CD14-positive monocyte (primary cell): Measurements from ENCODE around the gene CXXC5. TPM values are rescaled to one million over a fixed set of nuclear protein-coding genes. Genes with fewer than 3 reads are reported as not detected.

ENCODE experiments used
- DNase-seq, 3 donors: peaks; one replicate each; pipeline ENCODE4 v3.0.0-alpha.2; 2011 to 2022
- H2AFZ ChIP-seq: 2 replicates; pipeline ENCODE4 v1.6.0; 2012; ENCODE audit warnings: mild to moderate bottlenecking, low read depth, low read length, inconsistent platforms; ENCODE audit not compliant: insufficient read depth, poor library complexity, severe bottlenecking
- H3K27ac ChIP-seq, 2 donors: 1 replicate in 1 of 2; 2 replicates in 1 of 2; pipeline ENCODE4 v1.5.1; 2012 to 2013; ENCODE audit warnings: low read length in 2 of 2, control low read depth in 1 of 2, inconsistent platforms in 1 of 2, low read depth in 1 of 2, mild to moderate bottlenecking in 1 of 2
- H3K27me3 ChIP-seq, 2 donors: one replicate each; pipeline versions ENCODE4 v1.6.0 to v1.6.1; 2011 to 2013; ENCODE audit warnings: low read length in 2 of 2; ENCODE audit not compliant: control insufficient read depth in 2 of 2, insufficient read depth in 2 of 2
- H3K36me3 ChIP-seq, 2 donors: replicated peaks in 1 of 2; 1 replicate in 1 of 2; 2 replicates in 1 of 2; pipeline versions ENCODE4 v1.5.1 to v1.6.1; 2012 to 2013; ENCODE audit warnings: low read length in 2 of 2, control low read depth in 1 of 2, inconsistent platforms in 1 of 2, mild to moderate bottlenecking in 1 of 2; ENCODE audit not compliant: insufficient read depth in 2 of 2, control insufficient read depth in 1 of 2
- H3K4me1 ChIP-seq, 2 donors: 1 replicate in 1 of 2; 2 replicates in 1 of 2; pipeline versions ENCODE4 v1.5.1 to v1.6.1; 2012 to 2013; ENCODE audit warnings: low read length in 2 of 2, control low read depth in 1 of 2, inconsistent platforms in 1 of 2, mild to moderate bottlenecking in 1 of 2, moderate library complexity in 1 of 2; ENCODE audit not compliant: insufficient read depth in 2 of 2, control insufficient read depth in 1 of 2
- H3K4me2 ChIP-seq: replicated peaks from 2 replicates; pipeline ENCODE3; 2012; ENCODE audit warnings: low read length, moderate library complexity, mild to moderate bottlenecking; ENCODE audit not compliant: poor library complexity, severe bottlenecking; ENCODE audit errors: extremely low read depth
- H3K4me3 ChIP-seq, 3 experiments: fragments of 200-600 bp in 1 of 3; sonication (generic) in 1 of 3; replicated peaks in 1 of 3; 1 replicate in 2 of 3; 2 replicates in 1 of 3; pipeline ENCODE4 v1.5.1; 2011 to 2013; ENCODE audit warnings: low read length in 3 of 3, mild to moderate bottlenecking in 3 of 3, control low read depth in 2 of 3, low read depth in 2 of 3, inconsistent platforms in 1 of 3, moderate library complexity in 1 of 3
- H3K79me2 ChIP-seq: 2 replicates; pipeline ENCODE4 v1.6.0; 2012; ENCODE audit warnings: mild to moderate bottlenecking, control low read depth, inconsistent platforms, low read length, moderate library complexity; ENCODE audit not compliant: insufficient read depth
- H3K9ac ChIP-seq: 2 replicates; pipeline ENCODE4 v1.6.0; 2017; ENCODE audit warnings: low read length, mild to moderate bottlenecking; ENCODE audit not compliant: insufficient read depth, poor library complexity, severe bottlenecking
- H3K9me3 ChIP-seq, 2 donors: replicated peaks in 1 of 2; 1 replicate in 1 of 2; 2 replicates in 1 of 2; pipeline versions ENCODE4 v1.5.1 to v1.6.1; 2012 to 2013; ENCODE audit warnings: low read length in 2 of 2, control low read depth in 1 of 2; ENCODE audit not compliant: control insufficient read depth in 1 of 2, insufficient read depth in 1 of 2
- H4K20me1 ChIP-seq: 2 replicates; pipeline ENCODE4 v1.6.0; 2012; ENCODE audit warnings: mild to moderate bottlenecking, low read length, control low read depth, moderate library complexity; ENCODE audit not compliant: insufficient read depth
- H3K27ac Mint-ChIP-seq, 7 donors: one replicate each; pipeline ENCODE4 v1.8.0; 2020; ENCODE audit warnings: mild to moderate bottlenecking in 7 of 7, mixed read lengths in 7 of 7, moderate library complexity in 6 of 7, inconsistent platforms in 2 of 7
- H3K27me3 Mint-ChIP-seq, 3 donors: one replicate each; pipeline ENCODE4 v1.8.0; 2021 to 2022; ENCODE audit warnings: low read depth in 3 of 3, mild to moderate bottlenecking in 3 of 3, mixed read lengths in 3 of 3, moderate library complexity in 3 of 3, inconsistent platforms in 1 of 3
- H3K36me3 Mint-ChIP-seq, 2 donors: one replicate each; pipeline ENCODE4 v1.8.0; 2020; ENCODE audit warnings: mixed read lengths in 2 of 2, inconsistent platforms in 1 of 2, mild to moderate bottlenecking in 1 of 2
- H3K4me1 Mint-ChIP-seq: one replicate; pipeline ENCODE4 v1.8.0; 2020; ENCODE audit warnings: mild to moderate bottlenecking, mixed read lengths
- H3K4me3 Mint-ChIP-seq, 2 donors: one replicate each; pipeline ENCODE4 v1.8.0; 2020; ENCODE audit warnings: mild to moderate bottlenecking in 2 of 2, mixed read lengths in 2 of 2, moderate library complexity in 1 of 2
- H3K9me3 Mint-ChIP-seq, 7 donors: one replicate each; pipeline ENCODE4 v1.8.0; 2020 to 2022; ENCODE audit warnings: mixed read lengths in 7 of 7, mild to moderate bottlenecking in 6 of 7, moderate library complexity in 6 of 7, inconsistent platforms in 2 of 7
- CTCF ChIP-seq: fragments of 200-600 bp; IDR thresholded peaks from one replicate; pipeline ENCODE4 v1.8.0; 2022; ENCODE audit warnings: antibody characterized with exemption, mild to moderate bottlenecking
- WGBS: methylation state at CpG from one replicate; pipeline ENCODE4 v1.1.5; 2013; ENCODE audit warnings: missing lambda C conversion rate; ENCODE audit not compliant: insufficient coverage; 5-methylcytosine and 5-hydroxymethylcytosine counted together
- intact Hi-C, 2 donors: fragments of 100-400 bp; cut with micrococcal nuclease; formaldehyde crosslinking; loops; one replicate each; pipeline versions ENCODE4 v1.15.0 to v1.15.1; 2023
- polyA plus RNA-seq, 3 donors: library from polyadenylated mRNA; depleted of rRNA in 1 of 3; unstranded in 2 of 3; stranded (reverse) in 1 of 3; fragments of 300-500 nt in 2 of 3; fragments of >200 nt in 1 of 3; fragmentation: Illumina TruSeq in 2 of 3; gene quantifications; 1 replicate in 2 of 3; 2 replicates in 1 of 3; pipeline ENCODE4 v1.2.3, GENCODE V29; 2012 to 2021

The CXXC5 gene
- polyA plus RNA-seq, 3 donors = 22.4 to 37.2 (median 33.7) TPM

GRCh38 chr5:139686706-139687441, 38.7 kb downstream of the CXXC5 start:
- Histone ChIP-seq H3K9ac (no peak overlapping the region), H3K27ac (no peak overlapping the region), H3K27me3 (peaks cover 0 to 24% of the 10 kb centered on the region in 2 donors), H3K79me2 (no peaks in the 10 kb centered on the region), H4K20me1 (peaks cover under 1% of the 10 kb centered on the region), H3K36me3 (peaks cover 10 to 25% of the 10 kb centered on the region in 2 donors), H2AFZ (no peak overlapping the region), H3K4me3 (no peak overlapping the region), H3K9me3 (no peaks in the 10 kb centered on the region), H3K4me2 (no peak overlapping the region), H3K4me1 (peaks cover 6 to 25% of the 10 kb centered on the region in 2 donors)
- peak overlapping the region in 2 of 7 donors; percentile 5 to 12 for H3K27ac Mint-ChIP-seq
- no peak overlapping the region for H3K4me3 Mint-ChIP-seq
- intact Hi-C loops = loop anchor here in 1 of 2 donors (2.0 kb wide), 1 partner anchor 50 kb away; no protein-coding TSS in a partner anchor
- H3K4me1 Mint-ChIP-seq = peaks cover 25% of the 10 kb centered on the region
- peak in 1 of 3 donors; percentile 33 for DNase-seq
- peaks cover 20 to 26% of the 10 kb centered on the region in 2 donors for H3K36me3 Mint-ChIP-seq
- 85% methylated on average over 14 of the region's 18 CpGs for WGBS
- peaks cover 27 to 37% (median 32%) of the 10 kb centered on the region in 3 donors for H3K27me3 Mint-ChIP-seq
- H3K9me3 Mint-ChIP-seq = peaks cover 0 to 2% (median 0%) of the 10 kb centered on the region in 7 donors
- TF ChIP-seq CTCF = no peak

- no peak overlapping the region for H3K4me2 ChIP-seq
- peaks cover 6 to 20% of the 10 kb centered on the region in 2 donors for H3K36me3 ChIP-seq
- intact Hi-C loops = loop anchor here in 1 of 2 donors (2.0 kb wide), 1 partner anchor 51 kb away; no protein-coding TSS in a partner anchor
- H3K27ac Mint-ChIP-seq = no peak overlapping the region
- peaks cover 16 to 19% of the 10 kb centered on the region in 2 donors for H3K36me3 Mint-ChIP-seq
- H4K20me1 ChIP-seq = no peaks in the 10 kb centered on the region
- 97% methylated on average over 6 of the region's 6 CpGs for WGBS
- no peak overlapping the region for H3K9ac ChIP-seq
- no peak for TF ChIP-seq CTCF
- H3K27ac ChIP-seq = no peak overlapping the region
- H3K4me3 ChIP-seq = no peak overlapping the region
- no peak overlapping the region for H2AFZ ChIP-seq
- H3K9me3 Mint-ChIP-seq = peaks cover 0 to 2% (median 0%) of the 10 kb centered on the region in 7 donors
- DNase-seq = no peak
- peaks cover 6 to 25% of the 10 kb centered on the region in 2 donors for H3K4me1 ChIP-seq
- no peaks in the 10 kb centered on the region for H3K79me2 ChIP-seq
- peaks cover 25% of the 10 kb centered on the region for H3K4me1 Mint-ChIP-seq
- no peak overlapping the region for H3K4me3 Mint-ChIP-seq
- H3K9me3 ChIP-seq = no peaks in the 10 kb centered on the region
- H3K27me3 Mint-ChIP-seq = peaks cover 28 to 34% (median 32%) of the 10 kb centered on the region in 3 donors
- H3K27me3 ChIP-seq = peaks cover 0 to 24% of the 10 kb centered on the region in 2 donors
Measured at GRCh38 chr5:139687656-139688055, 39.5 kb downstream of the CXXC5 start.
